ENCODE results near the gene ABHD16B. TPM values are rescaled to one million over a fixed set of nuclear protein-coding genes. Genes with fewer than 3 reads are reported as not detected.

Gene ABHD16B
- total and polyA plus RNA-seq, 10 of the 15 experiments (the other 5 are each of a cell fraction or from before 2014, with no cell fraction given) = 0.13 TPM; not detected in 9

GRCh38 chr20:63846128-63846771 lies 15.0 kb upstream of the ABHD16B start:
- Histone ChIP-seq H3K36me3 (ENCODE audit: control insufficient read depth in 2 of 2, insufficient read depth in 2 of 2, low read length in 1 of 2) (no peaks in the 10 kb centered on the region), H3K27me3 (replicated peaks in 1 of 2; ENCODE audit: control insufficient read depth in 2 of 2, insufficient read depth in 2 of 2, low read length in 1 of 2) (peaks cover 0 to 1% of the 10 kb centered on the region in 2 experiments; a peak in 3 of 4 replicates), H3K79me2 (ENCODE audit: control insufficient read depth, insufficient read depth, low read length) (no peaks in the 10 kb centered on the region), H4K20me1 (ENCODE audit: control insufficient read depth, insufficient read depth) (no peaks in the 10 kb centered on the region), H3K4me2 (ENCODE audit: control insufficient read depth, insufficient read depth) (no peak overlapping the region), H3K27ac (ENCODE audit: control insufficient read depth, insufficient read depth) (no peak overlapping the region), H3K4me1 (ENCODE audit: control insufficient read depth, insufficient read depth, low read length) (peaks cover 29% of the 10 kb centered on the region), H3K9me3 (replicated peaks; ENCODE audit: control insufficient read depth, insufficient read depth, low read length) (no peaks in the 10 kb centered on the region), H2AFZ (ENCODE audit: control insufficient read depth, low read depth, low read length) (no peak overlapping the region), H3K9ac (ENCODE audit: control insufficient read depth, insufficient read depth, low read length) (no peak overlapping the region), H3K4me3 (no peak overlapping the region)
- ATAC-seq (no peak), DNase-seq (ENCODE audit: low read depth, low spot score) (no peak), FAIRE-seq (no peak)
- CTCF ChIA-PET = interaction anchor here (0.7 kb wide), 1 partner anchor 41 kb away, joined by 3 read pairs; no protein-coding TSS in a partner anchor
- WGBS (ENCODE audit: insufficient coverage, insufficient replicate concordance, low lambda C conversion rate, missing lambda C conversion rate) = 20% methylated on average over 24 of the region's 24 CpGs
- SMC1A ChIA-PET (ENCODE audit: uncharacterized antibody, unreplicated experiment) = no interaction called here
- POLR2A ChIA-PET = no interaction called here
- BruUV-seq (replicated peaks) = no TSS peak
- RAD21 ChIA-PET (ENCODE audit: unreplicated experiment) = interaction anchor here (0.8 kb wide), 1 partner anchor 62 kb away, joined by 3 read pairs; no protein-coding TSS in a partner anchor
- intact Hi-C loops (cut with micrococcal nuclease; ENCODE audit: unreplicated experiment) = no loop called here
- no peak for TF ChIP-seq PAX8 (IDR thresholded peaks at IDR 0.05)
- TF ChIP-seq ZNF24 (IDR thresholded peaks at IDR 0.05) = 0 out of 2 replicates have a peak, but pooled peaks have one; percentile 19
- no peak for TF ChIP-seq ATF7 (IDR thresholded peaks at IDR 0.05; ENCODE audit: low read depth)
- TF ChIP-seq NFXL1 (IDR thresholded peaks at IDR 0.05; ENCODE audit: borderline replicate concordance) = peak; percentile 81; the same call in 1 of the 2 replicates
- in situ Hi-C loops (cut with MboI) = no loop called here

GRCh38 chr20:63846888-63847236 lies 14.4 kb upstream of the ABHD16B start:
- ATAC-seq (no peak), DNase-seq (ENCODE audit: low read depth, low spot score) (no peak), FAIRE-seq (no peak)
- no peak overlapping the region for H3K4me2 ChIP-seq (ENCODE audit: control insufficient read depth, insufficient read depth)
- BruUV-seq (replicated peaks) = no TSS peak
- H3K27me3 ChIP-seq (replicated peaks in 1 of 2; ENCODE audit: control insufficient read depth in 2 of 2, insufficient read depth in 2 of 2, low read length in 1 of 2) = peaks cover 0 to 1% of the 10 kb centered on the region in 2 experiments; a peak in 3 of 4 replicates
- H4K20me1 ChIP-seq (ENCODE audit: control insufficient read depth, insufficient read depth) = no peaks in the 10 kb centered on the region
- in situ Hi-C loops (cut with MboI) (no loop called here), intact Hi-C loops (cut with micrococcal nuclease; ENCODE audit: unreplicated experiment) (no loop called here)
- no peak overlapping the region for H3K27ac ChIP-seq (ENCODE audit: control insufficient read depth, insufficient read depth)
- peaks cover 34% of the 10 kb centered on the region for H3K4me1 ChIP-seq (ENCODE audit: control insufficient read depth, insufficient read depth, low read length)
- RAD21 ChIA-PET (ENCODE audit: unreplicated experiment) = no interaction called here
- POLR2A ChIA-PET = interaction anchor here (0.6 kb wide), 1 partner anchor 96 kb away, joined by 3 read pairs; no protein-coding TSS in a partner anchor
- CTCF ChIA-PET = no interaction called here
- H3K9ac ChIP-seq (ENCODE audit: control insufficient read depth, insufficient read depth, low read length) = no peak overlapping the region
- no peaks in the 10 kb centered on the region for H3K36me3 ChIP-seq (ENCODE audit: control insufficient read depth in 2 of 2, insufficient read depth in 2 of 2, low read length in 1 of 2)
- WGBS (ENCODE audit: insufficient coverage, insufficient replicate concordance, low lambda C conversion rate, missing lambda C conversion rate) = 19% methylated on average over 2 of the region's 3 CpGs
- H2AFZ ChIP-seq (ENCODE audit: control insufficient read depth, low read depth, low read length) = no peak overlapping the region
- no peak overlapping the region for H3K4me3 ChIP-seq
- no peak for TF ChIP-seq SMAD5 (IDR thresholded peaks at IDR 0.05; ENCODE audit: low read depth)
- TF ChIP-seq FOXK2 (IDR thresholded peaks at IDR 0.05) = peak; percentile 46; the same call in 1 of the 2 replicates
- peak; percentile 17 for TF ChIP-seq E4F1 (IDR thresholded peaks at IDR 0.05; ENCODE audit: borderline replicate concordance, partially characterized antibody)
- TF ChIP-seq HDGF (IDR thresholded peaks at IDR 0.05) = peak; percentile 90
- TF ChIP-seq MAX (IDR thresholded peaks at IDR 0.05; ENCODE audit: low read depth, low read length) = no peak
- TF ChIP-seq ZNF24 (IDR thresholded peaks at IDR 0.05) = 0 out of 2 replicates have a peak, but pooled peaks have one; percentile 2
- TF ChIP-seq MTA3 (IDR thresholded peaks at IDR 0.05; ENCODE audit: borderline replicate concordance, low read length) = no peak
- SMC1A ChIA-PET (ENCODE audit: uncharacterized antibody, unreplicated experiment) = no interaction called here
- no peaks in the 10 kb centered on the region for H3K9me3 ChIP-seq (replicated peaks; ENCODE audit: control insufficient read depth, insufficient read depth, low read length)
- H3K79me2 ChIP-seq (ENCODE audit: control insufficient read depth, insufficient read depth, low read length) = no peaks in the 10 kb centered on the region
